Activated CD4-positive, CD25-positive, alpha-beta regulatory T cell treated with anti-CD3 and anti-CD28 coated beads, Interleukin-2, amount 50 U/mL, for 24 hours (primary cell): ENCODE measurements around the gene TMEM179B.

Experiments
- ATAC-seq, 2 donors: fragments of 150-1000 bp; cut with Tn5 transposase; one replicate each; pipeline ENCODE4 v1.10.0; 2021; ENCODE audit warnings: mild to moderate bottlenecking in 1 of 2, moderate library complexity in 1 of 2

The TMEM179B gene

GRCh38 chr11:62835336-62835735 lies 48.1 kb downstream of the TMEM179B start:
- no peak for ATAC-seq

GRCh38 chr11:62839050-62839945 lies 52.1 kb downstream of the TMEM179B start, which contains the start of gene WDR74:
TSS of gene WDR74 (minus strand) at chr11:62839590. CDS start at chr11:62839570, 20 bp downstream.
- ATAC-seq, result peak; percentile 26 to 37
